Thyroid gland (tissue), 4 donors: ENCODE results near the gene AGBL4. TPM values are rescaled to one million over a fixed set of nuclear protein-coding genes. Genes with fewer than 3 reads are reported as not detected.
"Not testable (repeated sequence)": the region's sequence is repeated elsewhere in the genome, so short reads cannot be mapped to it uniquely, and the experiment has no call there.

Experiments
- DNase-seq, 2 donors: peaks; one replicate each; pipeline ENCODE4 v3.0.0-alpha.2; 2019
- H3K27ac ChIP-seq, 3 donors: fragments of 200-600 bp; sonication (generic); 1 replicate in 2 of 3; 2 replicates in 1 of 3; pipeline ENCODE4 v1.5.1; 2016 to 2019; ENCODE audit warnings: mild to moderate bottlenecking in 1 of 3, moderate library complexity in 1 of 3
- H3K27me3 ChIP-seq: fragments of 200-600 bp; sonication (generic); one replicate; pipeline ENCODE4 v1.5.1; 2019
- H3K36me3 ChIP-seq, 2 donors: fragments of 200-600 bp; sonication (generic); one replicate each; pipeline ENCODE4 v1.5.1; 2016 to 2019
- H3K4me1 ChIP-seq, 2 donors: fragments of 200-600 bp; sonication (generic); one replicate each; pipeline ENCODE4 v1.5.1; 2017 to 2019
- H3K4me3 ChIP-seq, 3 donors: fragments of 200-600 bp; sonication (generic); replicated peaks in 1 of 3; 1 replicate in 2 of 3; 2 replicates in 1 of 3; pipeline ENCODE4 v1.5.1; 2016; ENCODE audit warnings: mild to moderate bottlenecking in 1 of 3
- H3K9me3 ChIP-seq: fragments of 200-600 bp; sonication (generic); one replicate; pipeline ENCODE4 v1.5.1; 2017
- CTCF ChIP-seq, 6 experiments: fragments of 200-600 bp in 3 of 6; fragments of 450-650 bp in 3 of 6; sonication (generic) in 3 of 6; IDR thresholded peaks; one replicate each; pipeline ENCODE4 v1.5.1; 2016 to 2019; ENCODE audit warnings: antibody characterized with exemption in 6 of 6, mild to moderate bottlenecking in 2 of 6, inconsistent platforms in 1 of 6, moderate library complexity in 1 of 6
- POLR2A ChIP-seq, 2 donors: fragments of 450-650 bp; IDR thresholded peaks; one replicate each; pipeline ENCODE4 v1.6.1; 2017; ENCODE audit warnings: antibody characterized with exemption in 2 of 2, mild to moderate bottlenecking in 2 of 2, moderate library complexity in 1 of 2
- WGBS, 2 donors: methylation state at CpG; one replicate each; pipeline ENCODE4 v1.1.5; 2017; 5-methylcytosine and 5-hydroxymethylcytosine counted together
- intact Hi-C: fragments of 100-400 bp; cut with DNase I; formaldehyde crosslinking; loops from one replicate; pipeline ENCODE4 v1.15.1; 2023
- total RNA-seq, 4 donors: library from RNA; depleted of rRNA; stranded (reverse); fragments of >200 nt; gene quantifications; one replicate each; pipeline ENCODE4 v1.2.3, GENCODE V29; 2016

AGBL4 gene
- total RNA-seq, 4 donors from 2014 or later = 2.1 to 6.0 (median 4.8) TPM

- H3K27ac ChIP-seq = no peak overlapping the region
- 88 to 89% methylated on average over 1 of the region's 1 CpG for WGBS, 2 donors
- no peak for TF ChIP-seq POLR2A (IDR thresholded peaks at IDR 0.05)
- H3K36me3 ChIP-seq = no peaks in the 10 kb centered on the region
- no peaks in the 10 kb centered on the region for H3K27me3 ChIP-seq
- no peak overlapping the region for H3K4me3 ChIP-seq
- no peaks in the 10 kb centered on the region for H3K4me1 ChIP-seq
- no peak for DNase-seq
- intact Hi-C loops = no loop called here
- H3K9me3 ChIP-seq = no peaks in the 10 kb centered on the region
Observed at GRCh38 chr1:48524892-48525467, 1498.8 kb downstream of the AGBL4 start.

GRCh38 chr1:48523558-48523957 lies 1500.2 kb downstream of the AGBL4 start:
- Histone ChIP-seq H3K4me1 (no peaks in the 10 kb centered on the region), H3K27me3 (no peaks in the 10 kb centered on the region), H3K27ac (no peak overlapping the region), H3K36me3 (no peaks in the 10 kb centered on the region), H3K4me3 (no peak overlapping the region), H3K9me3 (no peaks in the 10 kb centered on the region)
- WGBS, 2 donors = 86 to 95% methylated on average over 3 of the region's 3 CpGs
- no peak for DNase-seq
- TF ChIP-seq CTCF (IDR thresholded peaks at IDR 0.05) = no peak
- TF ChIP-seq POLR2A (IDR thresholded peaks at IDR 0.05) = no peak
- intact Hi-C loops = no loop called here

- H3K36me3 ChIP-seq, H3K4me3 ChIP-seq, DNase-seq, intact Hi-C loops, H3K9me3 ChIP-seq, H3K4me1 ChIP-seq, H3K27me3 ChIP-seq, H3K27ac ChIP-seq: not testable (repeated sequence)
- WGBS, 2 donors = 87 to 97% methylated on average over 6 of the region's 6 CpGs
Observed at GRCh38 chr1:48519896-48520295, 1503.9 kb downstream of the AGBL4 start.

GRCh38 chr1:48506870-48507269 lies 1516.9 kb downstream of the AGBL4 start:
- TF ChIP-seq CTCF (IDR thresholded peaks at IDR 0.05) = no peak
- TF ChIP-seq POLR2A (IDR thresholded peaks at IDR 0.05) = no peak
- intact Hi-C loops = no loop called here
- Histone ChIP-seq H3K27me3 (no peaks in the 10 kb centered on the region), H3K27ac (no peak overlapping the region), H3K9me3 (no peaks in the 10 kb centered on the region), H3K4me1 (no peaks in the 10 kb centered on the region), H3K36me3 (no peaks in the 10 kb centered on the region), H3K4me3 (no peak overlapping the region)
- DNase-seq = no peak
- WGBS, 2 donors = 0 to 36% methylated on average over 1 of the region's 1 CpG

GRCh38 chr1:48500541-48501450 lies 1523.0 kb downstream of the AGBL4 start:
- no peak overlapping the region for H3K4me3 ChIP-seq
- H3K27ac ChIP-seq = no peak overlapping the region
- no peaks in the 10 kb centered on the region for H3K9me3 ChIP-seq
- no peak for TF ChIP-seq CTCF (IDR thresholded peaks at IDR 0.05)
- no peak for TF ChIP-seq POLR2A (IDR thresholded peaks at IDR 0.05)
- WGBS, 2 donors = 63 to 79% methylated on average over 12 of the region's 12 CpGs
- intact Hi-C loops = no loop called here
- no peaks in the 10 kb centered on the region for H3K36me3 ChIP-seq
- peaks cover 4% of the 10 kb centered on the region in 2 donors for H3K4me1 ChIP-seq
- no peaks in the 10 kb centered on the region for H3K27me3 ChIP-seq
- peak in 1 of 2 donors; percentile 8 for DNase-seq

- Histone ChIP-seq H3K27ac (no peak overlapping the region), H3K4me1 (peaks cover 9 to 11% of the 10 kb centered on the region in 2 donors), H3K27me3 (no peaks in the 10 kb centered on the region), H3K9me3 (no peaks in the 10 kb centered on the region), H3K36me3 (no peaks in the 10 kb centered on the region), H3K4me3 (no peak overlapping the region)
- intact Hi-C loops = loop anchor here (10.0 kb wide), 1 partner anchor 144 kb away; no protein-coding TSS in a partner anchor
- no peak for DNase-seq
- TF ChIP-seq CTCF (IDR thresholded peaks at IDR 0.05) (no peak), POLR2A (IDR thresholded peaks at IDR 0.05) (no peak)
- 82 to 84% methylated on average over 8 of the region's 8 CpGs for WGBS, 2 donors
Observed at GRCh38 chr1:48499211-48499735, 1524.5 kb downstream of the AGBL4 start.
